ENCODE data around the gene FAM20C.

DNA sequence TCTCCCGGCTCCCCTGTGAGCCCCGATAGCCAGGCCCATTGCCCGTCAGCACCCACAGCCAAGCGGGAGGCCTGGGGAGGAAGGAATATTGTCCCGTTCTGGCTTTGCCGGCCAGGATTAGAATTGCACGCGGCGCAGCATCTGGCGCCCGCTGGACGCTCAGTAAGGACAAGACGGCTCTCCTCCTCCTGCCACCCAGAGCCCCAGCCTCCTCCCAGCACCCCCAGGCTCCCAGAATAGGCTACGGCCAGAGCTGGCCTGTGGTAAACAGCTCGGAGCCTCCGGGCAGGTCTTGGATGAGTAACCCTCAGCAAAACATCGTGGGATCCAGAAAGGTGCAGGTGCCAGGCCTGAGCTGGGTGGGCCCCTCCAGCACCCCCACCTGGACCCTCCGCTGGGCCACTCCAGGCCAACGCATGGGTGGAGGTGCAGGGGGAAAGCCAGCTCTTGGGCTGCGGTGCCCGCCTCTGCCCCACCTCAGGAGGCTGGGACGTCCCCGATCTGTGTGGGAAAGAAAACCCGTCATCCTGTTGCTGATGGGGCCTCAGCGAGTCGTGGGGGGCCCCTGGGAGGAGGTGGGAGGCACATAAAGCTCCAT lies 5.8 kb upstream of the FAM20C start:
- TF ChIP-seq, protein P1, sequence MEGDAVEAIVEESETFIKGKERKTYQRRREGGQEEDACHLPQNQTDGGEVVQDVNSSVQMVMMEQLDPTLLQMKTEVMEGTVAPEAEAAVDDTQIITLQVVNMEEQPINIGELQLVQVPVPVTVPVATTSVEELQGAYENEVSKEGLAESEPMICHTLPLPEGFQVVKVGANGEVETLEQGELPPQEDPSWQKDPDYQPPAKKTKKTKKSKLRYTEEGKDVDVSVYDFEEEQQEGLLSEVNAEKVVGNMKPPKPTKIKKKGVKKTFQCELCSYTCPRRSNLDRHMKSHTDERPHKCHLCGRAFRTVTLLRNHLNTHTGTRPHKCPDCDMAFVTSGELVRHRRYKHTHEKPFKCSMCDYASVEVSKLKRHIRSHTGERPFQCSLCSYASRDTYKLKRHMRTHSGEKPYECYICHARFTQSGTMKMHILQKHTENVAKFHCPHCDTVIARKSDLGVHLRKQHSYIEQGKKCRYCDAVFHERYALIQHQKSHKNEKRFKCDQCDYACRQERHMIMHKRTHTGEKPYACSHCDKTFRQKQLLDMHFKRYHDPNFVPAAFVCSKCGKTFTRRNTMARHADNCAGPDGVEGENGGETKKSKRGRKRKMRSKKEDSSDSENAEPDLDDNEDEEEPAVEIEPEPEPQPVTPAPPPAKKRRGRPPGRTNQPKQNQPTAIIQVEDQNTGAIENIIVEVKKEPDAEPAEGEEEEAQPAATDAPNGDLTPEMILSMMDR (IDR thresholded peaks at IDR 0.05; ENCODE audit: extremely low read depth in 1 of 2, insufficient read depth in 1 of 2, low read depth in 1 of 2, low read length in 2 of 2), result no peak
- TF ChIP-seq MYC (IDR thresholded peaks at IDR 0.05; ENCODE audit: low read depth, low read length) (no peak), POLR2A (IDR thresholded peaks at IDR 0.05; ENCODE audit: low read depth, low read length) (no peak), FOS (IDR thresholded peaks at IDR 0.05; ENCODE audit: borderline replicate concordance, insufficient read depth, low read length) (no peak), POLR2AphosphoS5 (IDR thresholded peaks at IDR 0.05; ENCODE audit: insufficient read depth, low read depth, low read length) (no peak), EZH2 (IDR thresholded peaks at IDR 0.05; ENCODE audit: borderline replicate concordance, low read depth, low read length, severe bottlenecking) (no peak), JUN (IDR thresholded peaks at IDR 0.05; ENCODE audit: borderline replicate concordance, insufficient read depth, insufficient read length, low read depth) (no peak)
- TF ChIP-seq, protein P2, sequence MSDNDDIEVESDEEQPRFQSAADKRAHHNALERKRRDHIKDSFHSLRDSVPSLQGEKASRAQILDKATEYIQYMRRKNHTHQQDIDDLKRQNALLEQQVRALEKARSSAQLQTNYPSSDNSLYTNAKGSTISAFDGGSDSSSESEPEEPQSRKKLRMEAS (IDR thresholded peaks at IDR 0.05; ENCODE audit: insufficient read depth, insufficient read length), result no peak
